Neuronal stem cell (in vitro differentiated cells): ENCODE data around the gene PTPRH.

Experiments
- DNase-seq: peaks from one replicate; pipeline ENCODE4 v3.0.0-alpha.2; 2013; ENCODE audit warnings: low spot score
- H2AFZ ChIP-seq: one replicate; pipeline ENCODE4 v1.6.1; 2013; ENCODE audit warnings: mild to moderate bottlenecking, low read length, inconsistent platforms
- H2AK5ac ChIP-seq: 2 replicates; pipeline ENCODE4 v1.6.1; 2013; ENCODE audit warnings: low read depth, mild to moderate bottlenecking, inconsistent platforms, low read length, moderate library complexity, mixed read lengths
- H2BK120ac ChIP-seq: 2 replicates; pipeline ENCODE4 v1.6.1; 2013; ENCODE audit warnings: low read depth, mild to moderate bottlenecking, inconsistent platforms, low read length, moderate library complexity, mixed read lengths
- H2BK12ac ChIP-seq: one replicate; pipeline ENCODE4 v1.6.1; 2013; ENCODE audit warnings: low read length, inconsistent platforms
- H2BK15ac ChIP-seq: 2 replicates; pipeline ENCODE4 v1.6.1; 2013; ENCODE audit warnings: mild to moderate bottlenecking, low read length, inconsistent platforms, mixed read lengths
- H2BK5ac ChIP-seq: one replicate; pipeline ENCODE4 v1.6.1; 2013; ENCODE audit warnings: inconsistent platforms, mild to moderate bottlenecking, low read length, moderate library complexity
- H3K14ac ChIP-seq: one replicate; pipeline ENCODE4 v1.6.1; 2013; ENCODE audit warnings: low read length, inconsistent platforms
- H3K18ac ChIP-seq: 2 replicates; pipeline ENCODE4 v1.6.1; 2013; ENCODE audit warnings: low read length, inconsistent platforms
- H3K23ac ChIP-seq: 2 replicates; pipeline ENCODE4 v1.6.1; 2013; ENCODE audit warnings: low read depth, mild to moderate bottlenecking, mixed read lengths, low read length, inconsistent platforms; ENCODE audit not compliant: poor library complexity
- H3K27ac ChIP-seq: replicated peaks from 3 replicates; pipeline ENCODE4 v1.5.1; 2013; ENCODE audit warnings: low read length, inconsistent platforms
- H3K27me3 ChIP-seq, 3 experiments: 2 replicates each; pipeline ENCODE4 v1.6.1; 2013; ENCODE audit warnings: low read length in 3 of 3, mild to moderate bottlenecking in 2 of 3, inconsistent platforms in 1 of 3, low read depth in 1 of 3, mixed read lengths in 1 of 3, moderate library complexity in 1 of 3; ENCODE audit not compliant: control insufficient read depth in 3 of 3, insufficient read depth in 3 of 3
- H3K36me3 ChIP-seq, 2 donors: replicated peaks in 1 of 2; 2 replicates each; pipeline ENCODE4 v1.6.1; 2013; ENCODE audit warnings: low read length in 2 of 2; ENCODE audit not compliant: control insufficient read depth in 2 of 2, insufficient read depth in 2 of 2
- H3K4ac ChIP-seq: 2 replicates; pipeline ENCODE4 v1.6.1; 2013; ENCODE audit warnings: inconsistent platforms, mild to moderate bottlenecking, low read length, moderate library complexity
- H3K4me1 ChIP-seq, 2 donors: 1 replicate in 1 of 2; 2 replicates in 1 of 2; pipeline ENCODE4 v1.6.1; 2013; ENCODE audit warnings: low read length in 2 of 2, low read depth in 1 of 2; ENCODE audit not compliant: control insufficient read depth in 2 of 2, insufficient read depth in 1 of 2
- H3K4me2 ChIP-seq: one replicate; pipeline ENCODE4 v1.6.1; 2013; ENCODE audit warnings: mild to moderate bottlenecking, low read length, inconsistent platforms; ENCODE audit not compliant: insufficient read depth, poor library complexity, severe bottlenecking
- H3K4me3 ChIP-seq, 2 donors: 2 replicates each; pipeline ENCODE4 v1.5.1; 2013; ENCODE audit warnings: low read length in 2 of 2, mild to moderate bottlenecking in 2 of 2, inconsistent platforms in 1 of 2, moderate library complexity in 1 of 2
- H3K79me1 ChIP-seq: one replicate; pipeline ENCODE4 v1.6.1; 2013; ENCODE audit warnings: low read depth, mild to moderate bottlenecking, inconsistent platforms, low read length, moderate library complexity
- H3K9ac ChIP-seq: one replicate; pipeline ENCODE4 v1.6.1; 2013; ENCODE audit warnings: mild to moderate bottlenecking, low read depth, low read length, inconsistent platforms; ENCODE audit not compliant: poor library complexity
- H3K9me3 ChIP-seq, 2 donors: replicated peaks in 1 of 2; 2 replicates each; pipeline versions ENCODE3 to v1.6.1; 2013; ENCODE audit warnings: low read length in 2 of 2, mild to moderate bottlenecking in 2 of 2, inconsistent platforms in 1 of 2, low read depth in 1 of 2, mixed read lengths in 1 of 2, moderate library complexity in 1 of 2; ENCODE audit not compliant: control insufficient read depth in 2 of 2, insufficient read depth in 1 of 2
- H4K8ac ChIP-seq: one replicate; pipeline ENCODE4 v1.6.1; 2013; ENCODE audit warnings: low read depth, mild to moderate bottlenecking, inconsistent platforms, low read length, moderate library complexity
- H4K91ac ChIP-seq: one replicate; pipeline ENCODE4 v1.6.1; 2013; ENCODE audit warnings: low read length, low read depth, mild to moderate bottlenecking, inconsistent platforms; ENCODE audit not compliant: poor library complexity
- WGBS, 2 donors: extraction: QIAGEN DNeasy Blood & Tissue Kit; methylation state at CpG; one replicate each; pipeline ENCODE4 v1.1.7; 2013; ENCODE audit warnings: missing lambda C conversion rate in 2 of 2, mixed read lengths in 1 of 2; ENCODE audit not compliant: insufficient read length in 2 of 2, insufficient replicate concordance in 1 of 2; ENCODE audit errors: extremely low coverage in 2 of 2; 5-methylcytosine and 5-hydroxymethylcytosine counted together

The PTPRH gene

DNA sequence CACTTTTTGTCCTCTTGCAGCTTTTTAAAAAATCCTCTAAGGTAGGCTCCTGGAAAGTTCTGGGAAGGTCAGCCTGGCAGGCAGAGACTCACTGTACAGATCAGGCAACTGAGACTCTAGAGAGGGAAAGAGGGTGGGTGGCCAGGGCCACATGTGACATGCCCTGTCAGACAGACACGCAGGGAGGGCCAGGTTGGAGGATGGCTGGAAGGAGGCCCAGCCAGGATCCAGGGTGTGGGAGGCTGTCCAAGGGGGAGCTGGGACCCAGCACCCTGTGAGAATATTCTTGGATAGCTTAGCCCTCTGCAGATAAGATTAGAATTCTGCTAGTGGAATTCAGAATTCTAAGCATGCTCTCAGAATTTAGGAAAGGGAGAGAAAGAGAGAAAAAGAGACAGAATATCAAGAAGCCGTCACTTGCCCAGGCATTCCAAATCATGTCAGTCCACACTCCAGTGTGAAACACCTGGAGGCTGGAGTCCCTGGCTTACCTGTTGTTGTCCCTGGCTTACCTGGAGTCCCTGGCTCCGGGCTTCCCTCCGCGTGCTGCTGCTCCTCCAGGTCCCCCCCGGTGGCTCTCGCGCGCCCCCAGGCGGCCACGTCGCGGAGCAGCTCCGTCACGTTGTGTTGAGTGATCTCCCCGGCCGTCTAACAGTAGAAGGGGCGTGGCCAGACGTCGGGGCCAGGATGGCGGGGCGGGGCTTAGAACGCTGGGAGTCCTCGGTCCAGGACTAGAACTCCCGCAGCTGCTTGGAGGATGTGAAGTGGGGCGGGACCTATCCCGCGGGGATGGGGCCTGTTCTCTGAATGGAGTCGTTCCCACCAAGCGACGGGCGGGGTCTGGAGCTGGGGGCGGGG is 48.9 kb downstream of the PTPRH start:
- H3K23ac ChIP-seq, result no peak overlapping the region

GRCh38 chr19:55158848-55159749 is 50.2 kb downstream of the PTPRH start:
- H3K18ac ChIP-seq, result no peak overlapping the region
- no peak overlapping the region for H3K14ac ChIP-seq
- H4K8ac ChIP-seq, result no peak overlapping the region
- H3K4me2 ChIP-seq, result no peak overlapping the region
- H3K4me3 ChIP-seq, result no peak overlapping the region
- H3K27me3 ChIP-seq, result peaks cover 7 to 33% (median 22%) of the 10 kb centered on the region in 3 experiments
- no peaks in the 10 kb centered on the region for H3K79me1 ChIP-seq
- no peak overlapping the region for H3K9ac ChIP-seq
- H3K4ac ChIP-seq, result no peak overlapping the region
- DNase-seq, result no peak
- peaks cover 0 to 2% of the 10 kb centered on the region in 2 donors for H3K9me3 ChIP-seq
- peaks cover 4 to 7% of the 10 kb centered on the region in 2 donors for H3K4me1 ChIP-seq
- no peak overlapping the region for H2BK15ac ChIP-seq
- peak overlapping the region; percentile 39 for H2AFZ ChIP-seq
- no peaks in the 10 kb centered on the region for H3K36me3 ChIP-seq
- H4K91ac ChIP-seq, result no peak overlapping the region
- H2BK120ac ChIP-seq, result no peak overlapping the region
- H3K23ac ChIP-seq, result peak overlapping the region; percentile 19
- WGBS, 2 donors, result no CpG with 5 or more reads among the region's 18 CpGs
- no peak overlapping the region for H2BK12ac ChIP-seq
- H3K27ac ChIP-seq, result no peak overlapping the region
- H2BK5ac ChIP-seq, result no peak overlapping the region
- peak overlapping the region; percentile 5 for H2AK5ac ChIP-seq

More for the DNA sequence above, 48.9 kb downstream of the PTPRH start:
- no peak overlapping the region for H3K4ac ChIP-seq
- H3K4me3 ChIP-seq, result no peak overlapping the region
- H2AFZ ChIP-seq, result peak overlapping the region; percentile 45
- no peak overlapping the region for H3K27ac ChIP-seq
- H3K14ac ChIP-seq, result no peak overlapping the region
- H3K36me3 ChIP-seq, result no peaks in the 10 kb centered on the region
- DNase-seq, result peak; percentile 87
- no peak overlapping the region for H2BK12ac ChIP-seq
- no peak overlapping the region for H2BK120ac ChIP-seq
- no CpG with 5 or more reads among the region's 33 CpGs for WGBS, 2 donors
- no peak overlapping the region for H4K8ac ChIP-seq
- H4K91ac ChIP-seq, result no peak overlapping the region
- peaks cover 0 to 2% of the 10 kb centered on the region in 2 donors for H3K9me3 ChIP-seq
- H3K79me1 ChIP-seq, result no peaks in the 10 kb centered on the region
- peaks cover 7 to 33% (median 22%) of the 10 kb centered on the region in 3 experiments for H3K27me3 ChIP-seq
- H3K9ac ChIP-seq, result no peak overlapping the region
- peak overlapping the region; percentile 28 for H3K18ac ChIP-seq
- no peak overlapping the region for H2BK15ac ChIP-seq
- peaks cover 4 to 7% of the 10 kb centered on the region in 2 donors for H3K4me1 ChIP-seq
- peak overlapping the region; percentile 99 for H2AK5ac ChIP-seq
- H2BK5ac ChIP-seq, result no peak overlapping the region
- H3K4me2 ChIP-seq, result no peak overlapping the region

DNA sequence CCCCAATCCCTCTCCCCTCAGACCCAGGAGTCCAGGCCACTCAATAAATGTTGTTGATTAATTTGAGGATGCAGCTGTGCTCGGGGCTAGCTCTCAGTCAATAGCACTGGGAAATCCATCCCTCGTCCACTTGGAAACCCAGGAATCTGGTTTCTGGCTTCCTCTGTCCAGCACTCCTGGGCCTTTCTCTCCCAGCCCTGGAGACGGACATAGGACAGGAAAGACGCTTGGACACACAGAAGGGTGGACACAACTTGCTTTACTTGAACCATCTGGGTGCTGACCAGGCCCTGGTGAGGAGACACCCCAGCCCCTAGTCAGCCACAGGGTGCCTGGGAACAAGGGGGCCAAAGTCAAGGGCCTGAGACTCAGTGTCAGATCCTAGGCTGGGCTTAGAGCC is 50.9 kb downstream of the PTPRH start:
- Histone ChIP-seq H3K4me2 (no peak overlapping the region), H3K9ac (no peak overlapping the region), H3K4me1 (peaks cover 4 to 7% of the 10 kb centered on the region in 2 donors), H3K4ac (no peak overlapping the region), H3K23ac (no peak overlapping the region), H2BK12ac (no peak overlapping the region), H3K9me3 (peaks cover 0 to 2% of the 10 kb centered on the region in 2 donors), H3K27me3 (peaks cover 7 to 33% (median 22%) of the 10 kb centered on the region in 3 experiments), H2AK5ac (no peak overlapping the region), H2BK120ac (no peak overlapping the region), H3K27ac (no peak overlapping the region), H3K4me3 (no peak overlapping the region), H3K14ac (no peak overlapping the region), H3K18ac (no peak overlapping the region), H2BK5ac (no peak overlapping the region), H3K36me3 (no peaks in the 10 kb centered on the region), H3K79me1 (no peaks in the 10 kb centered on the region), H4K8ac (no peak overlapping the region), H2AFZ (no peak overlapping the region), H4K91ac (no peak overlapping the region), H2BK15ac (no peak overlapping the region)
- DNase-seq, result no peak
- no CpG with 5 or more reads among the region's 4 CpGs for WGBS, 2 donors
